Heart left ventricle (tissue), 16 donors: ENCODE measurements around the gene CYGB. TPM values are rescaled to one million over a fixed set of nuclear protein-coding genes. Genes with fewer than 3 reads are reported as not detected.
A peak's percentile ranks its signal among the peaks of the same experiment; 100 is the strongest.

Experiments
- ATAC-seq, 4 donors: fragments of 200-7000 bp; cut with Tn5 transposase; one replicate each; pipeline ENCODE4 v1.9.1; 2020 to 2022; ENCODE audit warnings: moderate library complexity in 4 of 4, mild to moderate bottlenecking in 3 of 4, moderate number of reproducible peaks in 1 of 4
- DNase-seq, 5 donors: peaks; one replicate each; pipeline ENCODE4 v3.0.0-alpha.2; 2020
- H3K27ac ChIP-seq, 12 donors: fragments of 200-600 bp; sonication (generic) in 4 of 12; one replicate each; pipeline versions ENCODE4 v1.5.0 to v1.8.0; 2016 to 2022; ENCODE audit warnings: mild to moderate bottlenecking in 2 of 12
- H3K27me3 ChIP-seq, 9 donors: fragments of 200-600 bp; sonication (generic) in 2 of 9; one replicate each; pipeline versions ENCODE4 v1.5.1 to v1.8.0; 2016 to 2022; ENCODE audit warnings: mild to moderate bottlenecking in 3 of 9
- H3K36me3 ChIP-seq, 9 donors: fragments of 200-600 bp; sonication (generic) in 2 of 9; one replicate each; pipeline versions ENCODE4 v1.5.0 to v1.8.0; 2018 to 2022; ENCODE audit warnings: mild to moderate bottlenecking in 2 of 9
- H3K4me1 ChIP-seq, 12 donors: fragments of 200-600 bp; sonication (generic) in 4 of 12; one replicate each; pipeline versions ENCODE4 v1.5.0 to v1.8.0; 2016 to 2022; ENCODE audit warnings: mild to moderate bottlenecking in 3 of 12
- H3K4me3 ChIP-seq, 12 donors: fragments of 200-600 bp; sonication (generic) in 4 of 12; one replicate each; pipeline versions ENCODE4 v1.5.0 to v1.8.0; 2017 to 2022; ENCODE audit warnings: mild to moderate bottlenecking in 9 of 12, moderate library complexity in 4 of 12
- H3K9me3 ChIP-seq, 12 donors: fragments of 200-600 bp; sonication (generic) in 4 of 12; one replicate each; pipeline versions ENCODE4 v1.5.0 to v1.8.0; 2016 to 2022; ENCODE audit warnings: mild to moderate bottlenecking in 1 of 12
- POLR2A ChIP-seq, 2 donors: fragments of 450-650 bp; IDR thresholded peaks; one replicate each; pipeline ENCODE4 v1.6.1; 2017; ENCODE audit warnings: antibody characterized with exemption in 2 of 2, mild to moderate bottlenecking in 2 of 2, moderate library complexity in 2 of 2
- WGBS, 4 donors: extraction: QIAGEN DNeasy Blood & Tissue Kit in 2 of 4; methylation state at CpG; one replicate each; pipeline versions ENCODE4 v1.1.5 to v1.1.7; 2013 to 2018; 5-methylcytosine and 5-hydroxymethylcytosine counted together
- intact Hi-C, 10 donors: fragments of 100-400 bp; cut with DNase I; formaldehyde crosslinking; loops; one replicate each; pipeline versions ENCODE4 v1.11.1 to v1.14.2; 2022
- polyA plus RNA-seq, 2 donors: library from polyadenylated mRNA; stranded (reverse); fragments of 200-250 nt; gene quantifications; one replicate each; pipeline ENCODE4 v1.2.3, GENCODE V29; 2013
- total RNA-seq, 9 donors: library from RNA; depleted of rRNA in 2 of 9; stranded (reverse); fragments of >200 nt in 2 of 9; fragmentation: NEBNext Ultra II Directional in 3 of 9; extraction: Animal tissue kit (Norgen Biotek cat#: 25700) in 3 of 9; gene quantifications; one replicate each; pipeline versions ENCODE4 v1.1.0 to v1.2.4, GENCODE V29; 2016 to 2023
- TF ChIP-seq, protein P1 (sequence below), 12 donors: fragments of 200-600 bp; sonication (generic) in 4 of 12; IDR thresholded peaks; one replicate each; pipeline versions ENCODE4 v1.5.0 to v1.8.0; 2018 to 2022; ENCODE audit warnings: antibody characterized with exemption in 12 of 12, mild to moderate bottlenecking in 5 of 12
- donor health status: ischemic (EF 13 %, LVEDD 7.1; RV severe dilation, severe dysfunction).
- donor health status: healthy with polysubstance abuse.
- donor health status: DM: no; HTN: yes; CAD: no.
- donor health status: DM: no; HTN: no; CAD: no.
- donor health status: ischemic (EF 25% LVEDD 6.9; RV normal size, moderate dysfunction).
- donor health status: ischemic (EF 25% LVEDD 5.7; RV mildly dilated, moderate dysfunction).
- donor health status: healthy.
- donor health status: DM: yes; HTN: yes; CAD: no.
- donor health status: ischemic (EF 35%, LVEDD 5.7; RV mildly dilated, moderate dysfunction).
- donor health status: nonischemic (EF 11% LVEDD 7.7; RV severe dilation, severe dysfunction).
- donor health status: DM: yes; HTN: yes; CAD: no.
- donor health status: PGD.
- donor health status: ischemic (EF 29% LVEDD 5.4; RV normal size, mild dysfunction).
- donor health status: nonischemic (EF 23%, LVEDD 6.1; RV moderate dilation, normal function).

The CYGB gene
- total and polyA plus RNA-seq, 11 donors: 11.8 to 37.9 (median 21.9) TPM

DNA sequence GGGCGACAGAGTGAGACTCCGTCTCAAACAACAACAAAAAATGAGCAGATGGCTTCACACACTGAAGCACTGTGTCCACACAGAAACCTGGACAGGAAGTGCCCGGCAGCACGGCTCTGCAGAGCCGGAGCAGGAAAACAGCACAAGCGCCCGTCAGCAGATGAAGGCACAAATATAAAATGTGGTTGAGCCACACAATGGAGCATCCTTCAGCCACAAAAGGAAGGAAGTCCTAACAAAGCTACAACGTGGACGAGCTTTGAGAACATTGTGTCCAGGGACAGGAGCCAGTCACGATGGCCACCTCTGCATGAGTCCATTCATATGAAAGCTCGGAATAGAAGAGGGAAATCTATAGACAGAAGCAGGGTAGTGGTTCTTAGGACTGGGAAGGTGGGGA, 51.9 kb downstream of the CYGB start:
- WGBS, 4 donors: 24 to 45% (median 37%) methylated on average over 11 of the region's 11 CpGs
- Histone ChIP-seq H3K4me3 (no peak overlapping the region), H3K9me3 (no peaks in the 10 kb centered on the region), H3K27ac (peak overlapping the region in 8 of 12 donors; percentile 30 to 79 (median 62)), H3K4me1 (peaks cover 0 to 85% (median 6%) of the 10 kb centered on the region in 12 donors), H3K36me3 (peaks cover 0 to 13% (median 0%) of the 10 kb centered on the region in 9 donors), H3K27me3 (no peaks in the 10 kb centered on the region)
- peak; percentile 70 to 81 (median 72) for ATAC-seq
- TF ChIP-seq, protein P1, sequence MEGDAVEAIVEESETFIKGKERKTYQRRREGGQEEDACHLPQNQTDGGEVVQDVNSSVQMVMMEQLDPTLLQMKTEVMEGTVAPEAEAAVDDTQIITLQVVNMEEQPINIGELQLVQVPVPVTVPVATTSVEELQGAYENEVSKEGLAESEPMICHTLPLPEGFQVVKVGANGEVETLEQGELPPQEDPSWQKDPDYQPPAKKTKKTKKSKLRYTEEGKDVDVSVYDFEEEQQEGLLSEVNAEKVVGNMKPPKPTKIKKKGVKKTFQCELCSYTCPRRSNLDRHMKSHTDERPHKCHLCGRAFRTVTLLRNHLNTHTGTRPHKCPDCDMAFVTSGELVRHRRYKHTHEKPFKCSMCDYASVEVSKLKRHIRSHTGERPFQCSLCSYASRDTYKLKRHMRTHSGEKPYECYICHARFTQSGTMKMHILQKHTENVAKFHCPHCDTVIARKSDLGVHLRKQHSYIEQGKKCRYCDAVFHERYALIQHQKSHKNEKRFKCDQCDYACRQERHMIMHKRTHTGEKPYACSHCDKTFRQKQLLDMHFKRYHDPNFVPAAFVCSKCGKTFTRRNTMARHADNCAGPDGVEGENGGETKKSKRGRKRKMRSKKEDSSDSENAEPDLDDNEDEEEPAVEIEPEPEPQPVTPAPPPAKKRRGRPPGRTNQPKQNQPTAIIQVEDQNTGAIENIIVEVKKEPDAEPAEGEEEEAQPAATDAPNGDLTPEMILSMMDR (IDR thresholded peaks at IDR 0.05): no peak
- no peak for TF ChIP-seq POLR2A (IDR thresholded peaks at IDR 0.05)
- peak in 2 of 5 donors; percentile 64 to 73 for DNase-seq
- intact Hi-C loops: loop anchor here in 3 of 10 donors (1.0 to 2.0 kb wide), 2 partner anchors 13 to 15 kb away; partner anchors contain the start of gene RHBDF2 (in 2 of the 3)

- ATAC-seq: no peak
- no peaks in the 10 kb centered on the region for H3K9me3 ChIP-seq
- H3K4me1 ChIP-seq: peaks cover 0 to 78% (median 4%) of the 10 kb centered on the region in 12 donors
- intact Hi-C loops: loop anchor here in 2 of 10 donors (2.0 kb wide), 1 partner anchor 17 kb away; the partner anchor contains the start of gene RHBDF2 (in 2 of the 2)
- H3K27me3 ChIP-seq: no peaks in the 10 kb centered on the region
- WGBS, 4 donors: 88 to 89% (median 88%) methylated on average over 11 of the region's 11 CpGs
- H3K36me3 ChIP-seq: peaks cover 0 to 20% (median 0%) of the 10 kb centered on the region in 9 donors
- H3K4me3 ChIP-seq: no peak overlapping the region
- TF ChIP-seq POLR2A (IDR thresholded peaks at IDR 0.05): no peak
- TF ChIP-seq, protein P1 (IDR thresholded peaks at IDR 0.05): no peak
- DNase-seq: no peak
- peak overlapping the region in 3 of 12 donors; percentile 41 to 79 (median 63) for H3K27ac ChIP-seq
These were observed 53.2 kb downstream of the CYGB start for GRCh38 chr17:76484228-76484725.

- DNase-seq (no peak), ATAC-seq (peak; percentile 6 to 63 (median 34))
- intact Hi-C loops: no loop called here
- H3K4me3 ChIP-seq: no peak overlapping the region
- peaks cover 0 to 58% (median 4%) of the 10 kb centered on the region in 12 donors for H3K4me1 ChIP-seq
- 66 to 82% (median 76%) methylated on average over 19 to 21 of the region's 21 CpGs for WGBS, 4 donors
- TF ChIP-seq, protein P1 (IDR thresholded peaks at IDR 0.05): no peak
- no peak for TF ChIP-seq POLR2A (IDR thresholded peaks at IDR 0.05)
- H3K27me3 ChIP-seq: no peaks in the 10 kb centered on the region
- no peaks in the 10 kb centered on the region for H3K9me3 ChIP-seq
- peak overlapping the region in 2 of 12 donors; percentile 26 to 69 for H3K27ac ChIP-seq
- peaks cover 0 to 45% (median 0%) of the 10 kb centered on the region in 9 donors for H3K36me3 ChIP-seq
These were observed 56.3 kb downstream of the CYGB start for GRCh38 chr17:76481071-76481655.

GRCh38 chr17:76480632-76481031, 56.9 kb downstream of the CYGB start:
- WGBS, 4 donors: 65 to 85% (median 73%) methylated on average over 15 of the region's 15 CpGs
- no peaks in the 10 kb centered on the region for H3K9me3 ChIP-seq
- peaks cover 0 to 50% (median 0%) of the 10 kb centered on the region in 9 donors for H3K36me3 ChIP-seq
- TF ChIP-seq, protein P1 (IDR thresholded peaks at IDR 0.05): no peak
- no peak for TF ChIP-seq POLR2A (IDR thresholded peaks at IDR 0.05)
- peaks cover 0 to 53% (median 2%) of the 10 kb centered on the region in 12 donors for H3K4me1 ChIP-seq
- peak in 1 of 4 donors; percentile 10 for ATAC-seq
- H3K27ac ChIP-seq: peak overlapping the region in 2 of 12 donors; percentile 26 to 69
- H3K27me3 ChIP-seq: no peaks in the 10 kb centered on the region
- no peak for DNase-seq
- no peak overlapping the region for H3K4me3 ChIP-seq
- intact Hi-C loops: no loop called here
